Spleen (tissue), 11 donors: ENCODE data around the gene RAP1B. TPM values are rescaled to one million over a fixed set of nuclear protein-coding genes. Genes with fewer than 3 reads are reported as not detected.

Experiments used
- DNase-seq: peaks from one replicate; pipeline ENCODE4 v3.0.0-alpha.2; 2020
- H3K27ac ChIP-seq, 8 donors: fragments of 200-600 bp; sonication (generic) in 7 of 8; 1 replicate in 4 of 8; 2 replicates in 4 of 8; pipeline versions ENCODE4 v1.5.0 to v1.8.0; 2016 to 2021; ENCODE audit warnings: inconsistent platforms in 4 of 8, mild to moderate bottlenecking in 4 of 8, moderate library complexity in 1 of 8
- H3K27me3 ChIP-seq, 7 donors: fragments of 200-600 bp; sonication (generic) in 6 of 7; replicated peaks in 1 of 7; 1 replicate in 4 of 7; 2 replicates in 3 of 7; pipeline versions ENCODE4 v1.5.0 to v1.8.0; 2016 to 2021; ENCODE audit warnings: inconsistent platforms in 3 of 7, mild to moderate bottlenecking in 1 of 7
- H3K36me3 ChIP-seq, 6 donors: fragments of 200-600 bp; sonication (generic) in 5 of 6; 1 replicate in 4 of 6; 2 replicates in 2 of 6; pipeline versions ENCODE4 v1.5.0 to v1.8.0; 2016 to 2021; ENCODE audit warnings: inconsistent platforms in 2 of 6
- H3K4me1 ChIP-seq, 6 donors: fragments of 200-600 bp; sonication (generic) in 5 of 6; 1 replicate in 3 of 6; 2 replicates in 3 of 6; pipeline versions ENCODE4 v1.5.0 to v1.8.0; 2016 to 2021; ENCODE audit warnings: inconsistent platforms in 3 of 6
- H3K4me3 ChIP-seq, 8 donors: fragments of 200-600 bp; sonication (generic) in 7 of 8; 1 replicate in 4 of 8; 2 replicates in 4 of 8; pipeline versions ENCODE4 v1.5.0 to v1.8.0; 2016 to 2021; ENCODE audit warnings: inconsistent platforms in 4 of 8, mild to moderate bottlenecking in 4 of 8, moderate library complexity in 2 of 8
- H3K9me3 ChIP-seq, 8 donors: fragments of 200-600 bp; sonication (generic) in 7 of 8; 1 replicate in 4 of 8; 2 replicates in 4 of 8; pipeline versions ENCODE4 v1.5.0 to v1.8.0; 2016 to 2021; ENCODE audit warnings: inconsistent platforms in 4 of 8
- POLR2A ChIP-seq, 3 donors: fragments of 450-650 bp; IDR thresholded peaks; one replicate each; pipeline ENCODE4 v1.5.1; 2017; ENCODE audit warnings: antibody characterized with exemption in 3 of 3, mild to moderate bottlenecking in 1 of 3
- POLR2AphosphoS5 ChIP-seq, 3 donors: sonication (generic); formaldehyde crosslinking; IDR thresholded peaks; one replicate each; pipeline ENCODE4 v1.5.1; 2017; ENCODE audit warnings: antibody characterized with exemption in 3 of 3
- WGBS, 5 donors: extraction: QIAGEN DNeasy Blood & Tissue Kit in 3 of 5; methylation state at CpG; one replicate each; pipeline versions ENCODE4 v1.1.5 to v1.1.7; 2013 to 2018; 5-methylcytosine and 5-hydroxymethylcytosine counted together
- intact Hi-C: fragments of 100-400 bp; cut with DNase I; formaldehyde crosslinking; loops from one replicate; pipeline ENCODE4 v1.15.0; 2023; ENCODE audit warnings: low total_unique reads
- polyA plus RNA-seq, 3 donors: library from polyadenylated mRNA; stranded (reverse); fragments of 200-250 nt; gene quantifications; one replicate each; pipeline ENCODE4 v1.2.1, GENCODE V29; 2013
- small RNA-seq, 4 donors: library from RNA; depleted of rRNA; stranded (forward); fragments of <200 nt; gene quantifications; one replicate each; pipeline ENCODE3, GENCODE V24; 2016
- total RNA-seq, 7 donors: library from RNA; depleted of rRNA in 3 of 7; stranded (reverse); fragments of >200 nt in 3 of 7; fragmentation: NEBNext Ultra II Directional in 4 of 7; extraction: Animal tissue kit (Norgen Biotek cat#: 25700) in 4 of 7; gene quantifications; one replicate each; pipeline versions ENCODE4 v1.1.0 to v1.2.1, GENCODE V29; 2016 to 2021
- TF ChIP-seq, protein P1 (sequence below), 11 experiments: fragments of 200-600 bp in 7 of 11; fragments of 450-650 bp in 4 of 11; sonication (generic) in 4 of 11; IDR thresholded peaks in 8 of 11; conservative IDR thresholded peaks in 3 of 11; 1 replicate in 7 of 11; 2 replicates in 4 of 11; pipeline versions ENCODE4 v1.4.0 to v1.8.0; 2016 to 2021; ENCODE audit warnings: antibody characterized with exemption in 11 of 11, inconsistent platforms in 4 of 11, mild to moderate bottlenecking in 1 of 11
- donor health status: healthy with polysubstance abuse.
- donor health status: DM: no; HTN: no; CAD: no; lungs with moderate emphysema.
- donor health status: DM: no; HTN: no; CAD: no.
- donor health status: Bipolar disorder and iron deficiency.
- donor health status: healthy.
- donor health status: DM: no; HTN: no; CAD: no.
- donor health status: DM: yes; HTN: yes; CAD: no.

Gene RAP1B
- total and polyA plus RNA-seq, 10 donors = 107 to 321 (median 235) TPM

DNA sequence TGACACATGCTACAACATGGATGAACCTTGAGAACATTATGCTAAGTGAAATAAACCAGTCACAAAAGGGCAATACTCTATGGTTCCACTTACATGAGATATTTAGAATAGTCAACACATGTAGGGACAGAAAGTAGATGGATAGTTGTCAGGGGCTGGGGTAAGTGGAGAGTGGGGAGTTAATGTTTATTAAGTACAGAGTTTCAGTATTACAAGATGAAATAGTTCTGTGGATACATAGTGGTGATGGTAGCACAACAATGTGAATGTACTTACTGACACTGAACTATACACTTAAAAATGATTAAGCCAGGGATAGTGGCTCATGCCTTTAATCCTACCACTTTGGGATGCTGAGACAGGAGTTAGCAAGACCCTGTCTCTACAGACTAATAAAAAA lies 84.8 kb downstream of the RAP1B start:
- no peaks in the 10 kb centered on the region for H3K27me3 ChIP-seq
- H3K9me3 ChIP-seq = no peaks in the 10 kb centered on the region
- H3K4me3 ChIP-seq = no peak overlapping the region
- H3K36me3 ChIP-seq = peaks cover 4 to 100% (median 94%) of the 10 kb centered on the region in 6 donors
- no peaks in the 10 kb centered on the region for H3K4me1 ChIP-seq
- H3K27ac ChIP-seq = no peak overlapping the region
- intact Hi-C loops = no loop called here
- no peak for DNase-seq
- TF ChIP-seq POLR2A (IDR thresholded peaks at IDR 0.05) (no peak), POLR2AphosphoS5 (IDR thresholded peaks at IDR 0.05) (no peak)
- TF ChIP-seq, protein P1, sequence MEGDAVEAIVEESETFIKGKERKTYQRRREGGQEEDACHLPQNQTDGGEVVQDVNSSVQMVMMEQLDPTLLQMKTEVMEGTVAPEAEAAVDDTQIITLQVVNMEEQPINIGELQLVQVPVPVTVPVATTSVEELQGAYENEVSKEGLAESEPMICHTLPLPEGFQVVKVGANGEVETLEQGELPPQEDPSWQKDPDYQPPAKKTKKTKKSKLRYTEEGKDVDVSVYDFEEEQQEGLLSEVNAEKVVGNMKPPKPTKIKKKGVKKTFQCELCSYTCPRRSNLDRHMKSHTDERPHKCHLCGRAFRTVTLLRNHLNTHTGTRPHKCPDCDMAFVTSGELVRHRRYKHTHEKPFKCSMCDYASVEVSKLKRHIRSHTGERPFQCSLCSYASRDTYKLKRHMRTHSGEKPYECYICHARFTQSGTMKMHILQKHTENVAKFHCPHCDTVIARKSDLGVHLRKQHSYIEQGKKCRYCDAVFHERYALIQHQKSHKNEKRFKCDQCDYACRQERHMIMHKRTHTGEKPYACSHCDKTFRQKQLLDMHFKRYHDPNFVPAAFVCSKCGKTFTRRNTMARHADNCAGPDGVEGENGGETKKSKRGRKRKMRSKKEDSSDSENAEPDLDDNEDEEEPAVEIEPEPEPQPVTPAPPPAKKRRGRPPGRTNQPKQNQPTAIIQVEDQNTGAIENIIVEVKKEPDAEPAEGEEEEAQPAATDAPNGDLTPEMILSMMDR (IDR thresholded peaks at IDR 0.05 in 8 of 11, conservative IDR thresholded peaks at IDR 0.05 in 3 of 11) = no peak

DNA sequence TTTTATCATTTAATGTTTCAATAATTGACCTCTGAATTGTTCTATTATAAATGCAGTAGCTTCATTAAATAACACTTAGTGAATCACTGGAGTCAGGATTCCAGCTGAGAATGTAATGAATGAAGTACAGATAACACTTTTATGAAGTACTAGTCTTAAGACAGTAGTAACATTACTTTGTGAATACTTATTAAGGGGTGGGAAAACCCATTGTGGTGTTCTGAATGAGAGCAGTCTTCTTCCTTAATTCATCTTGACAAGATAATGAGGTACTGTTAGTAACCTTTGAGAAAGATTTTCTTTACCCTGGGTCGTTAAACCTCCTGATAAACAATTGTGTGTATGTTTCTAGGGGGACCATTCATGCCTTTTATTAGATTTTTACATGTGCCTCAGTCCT lies 88.8 kb downstream of the RAP1B start:
- DNase-seq = no peak
- H3K9me3 ChIP-seq = no peaks in the 10 kb centered on the region
- 86 to 96% (median 95%) methylated on average over 1 of the region's 1 CpG for WGBS, 5 donors
- no peak overlapping the region for H3K27ac ChIP-seq
- intact Hi-C loops = no loop called here
- no peak overlapping the region for H3K4me3 ChIP-seq
- TF ChIP-seq, protein P1 (IDR thresholded peaks at IDR 0.05 in 8 of 11, conservative IDR thresholded peaks at IDR 0.05 in 3 of 11) = no peak
- TF ChIP-seq POLR2A (IDR thresholded peaks at IDR 0.05) (no peak), POLR2AphosphoS5 (IDR thresholded peaks at IDR 0.05) (no peak)
- no peaks in the 10 kb centered on the region for H3K4me1 ChIP-seq
- no peaks in the 10 kb centered on the region for H3K27me3 ChIP-seq
- peaks cover 2 to 100% (median 94%) of the 10 kb centered on the region in 6 donors for H3K36me3 ChIP-seq

Small RNAs within 50 kb of the gene (small RNA-seq; reads per million reads assigned to genes)
- 0 reads per million in 4 donors for gene RF00017
- 0 reads per million in 4 donors for gene SNORA70G

Other genes starting within 250 kb of the RAP1B start
- 10 to 100 TPM; 41.1 to 61.4 (median 53.4) TPM for gene NUP107, start 76.1 kb downstream of the RAP1B start, total RNA-seq
- 10 to 100 TPM; 19.7 to 26.7 (median 20.3) TPM for gene NUP107, start 76.1 kb downstream of the RAP1B start, polyA plus RNA-seq
- 10 to 100 TPM in 3 of 7 donors, 1 to 10 TPM in 4; 4.8 to 16.1 (median 7.8) TPM for gene SLC35E3, start 135.3 kb downstream of the RAP1B start, total RNA-seq
- 1 to 10 TPM; 4.8 to 5.7 (median 5.1) TPM for gene SLC35E3, start 135.3 kb downstream of the RAP1B start, polyA plus RNA-seq
- gene MDM2, start 197.3 kb downstream of the RAP1B start, total RNA-seq = 100 to 1,000 TPM in 5 of 7 donors, 10 to 100 TPM in 2; 98.9 to 248 (median 125) TPM
- 10 to 100 TPM; 41.5 to 77.4 (median 52.7) TPM for gene MDM2, start 197.3 kb downstream of the RAP1B start, polyA plus RNA-seq